HG03066 (cell line): ENCODE measurements around the gene LMO2.
A peak's percentile ranks its signal among the peaks of the same experiment; 100 is the strongest.
"Not testable (repeated sequence)": the region's sequence is repeated elsewhere in the genome, so short reads cannot be mapped to it uniquely, and the experiment has no call there.

Experiments
- ATAC-seq: cut with Tn5 transposase; IDR thresholded peaks from one replicate; pipeline ENCODE4 v1.9.1; 2021; ENCODE audit warnings: low read depth; ENCODE audit not compliant: unreplicated experiment

LMO2 gene

DNA sequence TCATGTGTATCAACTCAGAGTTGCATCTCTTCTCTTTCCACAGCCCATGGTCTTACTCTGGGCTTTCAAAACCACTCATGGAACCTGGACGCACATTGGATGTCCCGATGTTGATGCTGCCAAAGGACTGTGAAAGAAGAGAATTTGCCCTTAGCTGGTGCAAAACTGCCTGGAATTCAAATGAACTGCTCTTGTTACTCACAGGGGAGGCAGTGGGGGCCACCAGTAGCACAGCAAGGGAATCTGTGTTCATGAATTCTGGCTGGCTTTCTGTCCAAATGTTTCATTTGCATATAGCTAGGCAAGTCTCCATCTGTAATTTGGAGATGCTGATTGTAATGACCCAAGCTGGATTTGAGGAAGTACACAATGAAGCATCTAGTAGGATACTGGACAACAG, 24.9 kb downstream of the LMO2 start:
- ATAC-seq = no peak

- no peak for ATAC-seq
These were observed 27.4 kb downstream of the LMO2 start for GRCh38 chr11:33864479-33864878.

DNA sequence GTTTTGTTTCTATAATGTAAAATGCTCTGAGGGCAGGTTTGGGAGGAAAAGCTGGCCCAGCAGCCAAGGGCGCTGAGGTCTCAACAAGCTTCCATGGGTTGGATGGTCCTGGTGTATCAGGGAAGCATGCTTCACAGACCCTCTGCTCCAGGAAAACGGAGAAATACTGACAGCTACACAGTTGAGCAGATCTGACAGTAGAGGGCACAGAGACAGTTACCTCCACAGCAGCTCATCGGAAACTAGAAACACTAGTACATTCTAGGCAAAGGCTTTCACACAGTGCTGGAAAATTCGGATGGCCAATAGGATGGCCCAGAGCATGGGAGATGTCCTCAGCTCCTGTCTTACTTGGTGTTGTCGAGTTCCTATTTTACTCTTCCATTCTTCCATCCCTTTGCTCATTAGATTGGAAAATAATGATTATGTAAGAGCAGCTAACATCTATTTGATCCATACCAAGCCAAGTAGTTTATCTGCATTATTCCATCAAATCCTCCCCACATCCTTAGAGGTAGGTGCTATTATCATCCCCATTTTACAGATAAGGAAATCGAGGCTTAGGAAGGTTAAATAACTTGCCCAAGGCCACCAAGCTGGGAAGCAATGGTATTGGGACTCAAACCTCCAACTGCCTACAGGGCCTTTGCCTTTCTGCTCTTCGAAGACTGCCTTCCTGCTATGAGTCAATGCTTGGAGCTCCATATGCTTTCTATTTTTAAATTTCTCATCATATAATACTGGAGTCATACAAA, 28.3 kb downstream of the LMO2 start:
- ATAC-seq = no peak

DNA sequence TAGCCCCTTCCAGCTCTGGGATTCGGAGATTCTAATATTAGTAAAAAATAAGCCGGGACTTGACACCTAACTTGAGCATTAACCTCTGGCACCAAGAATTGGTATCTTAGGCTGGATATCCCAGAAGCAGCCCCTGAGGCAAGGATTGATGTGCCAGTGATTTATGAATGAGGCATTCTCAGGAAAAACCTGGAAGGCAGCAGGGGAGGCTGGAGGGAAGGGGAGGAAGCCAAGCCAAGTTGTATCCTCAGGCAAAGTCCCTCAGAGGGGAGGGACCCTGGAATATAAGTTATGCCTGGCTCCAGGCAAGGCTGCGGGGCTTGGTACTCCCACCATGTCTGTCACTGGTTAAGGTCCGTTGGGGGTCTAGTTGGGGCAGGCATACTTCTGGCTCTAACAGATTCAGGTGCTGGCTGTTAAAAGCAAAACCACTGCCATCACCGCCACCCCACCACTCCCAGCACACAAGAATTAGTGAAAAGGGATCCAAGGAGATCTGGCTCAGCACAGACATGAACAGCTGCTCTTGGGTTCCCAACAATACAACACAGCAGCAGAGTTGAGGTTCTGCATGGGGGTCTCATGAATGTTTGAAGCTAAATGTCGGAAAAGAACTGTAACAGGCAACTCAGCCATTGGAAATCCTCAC, 29.8 kb downstream of the LMO2 start:
- ATAC-seq = no peak

DNA sequence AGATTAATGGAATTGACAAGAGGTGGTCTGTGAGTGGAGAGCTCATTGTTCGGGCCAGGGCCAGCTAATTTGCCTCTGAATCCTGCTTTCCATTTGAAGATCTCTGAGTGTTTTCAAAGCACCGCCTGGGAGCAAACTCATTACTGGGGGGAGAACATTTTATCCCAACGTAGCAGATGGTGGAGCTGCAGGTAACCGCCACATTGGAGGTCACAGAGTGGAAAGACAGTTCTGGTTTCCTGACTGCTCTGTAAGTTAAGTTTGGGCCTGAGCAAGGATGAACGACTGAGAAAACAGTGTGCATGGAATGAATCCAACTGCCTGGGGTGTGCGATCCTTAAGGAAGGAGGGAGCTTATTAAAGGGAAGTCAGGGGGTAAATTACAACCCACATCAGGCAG, 30.5 kb downstream of the LMO2 start:
- ATAC-seq = no peak

- no peak for ATAC-seq
These were observed 30.9 kb downstream of the LMO2 start for GRCh38 chr11:33860926-33861325.

GRCh38 chr11:33859306-33859705, 32.6 kb downstream of the LMO2 start:
- ATAC-seq = no peak

GRCh38 chr11:33857933-33858371, 33.9 kb downstream of the LMO2 start:
- peak; percentile 58 for ATAC-seq

GRCh38 chr11:33855500-33855899, 36.4 kb downstream of the LMO2 start:
- ATAC-seq = no peak

- ATAC-seq = no peak
These were observed 43.0 kb downstream of the LMO2 start for GRCh38 chr11:33848717-33849390.

DNA sequence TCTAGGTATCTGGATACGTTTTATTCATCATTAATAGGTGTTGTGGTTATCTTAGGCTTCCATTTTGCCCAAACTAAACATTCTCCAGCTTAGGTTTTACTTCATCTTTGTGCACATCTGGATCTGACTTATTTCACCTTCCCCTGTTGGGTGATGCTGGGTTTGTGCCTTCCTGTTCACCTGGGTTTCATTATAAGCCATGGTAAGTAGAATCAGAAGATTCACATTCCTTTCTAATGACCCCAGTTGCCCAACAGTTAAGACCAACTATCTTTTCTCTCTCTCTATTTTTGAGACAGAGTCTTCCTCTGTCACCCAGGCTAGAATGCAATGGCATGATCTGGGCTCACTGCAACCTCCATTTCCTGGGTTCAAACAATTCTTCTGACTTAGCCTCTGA, 44.6 kb downstream of the LMO2 start:
- ATAC-seq = no peak

DNA sequence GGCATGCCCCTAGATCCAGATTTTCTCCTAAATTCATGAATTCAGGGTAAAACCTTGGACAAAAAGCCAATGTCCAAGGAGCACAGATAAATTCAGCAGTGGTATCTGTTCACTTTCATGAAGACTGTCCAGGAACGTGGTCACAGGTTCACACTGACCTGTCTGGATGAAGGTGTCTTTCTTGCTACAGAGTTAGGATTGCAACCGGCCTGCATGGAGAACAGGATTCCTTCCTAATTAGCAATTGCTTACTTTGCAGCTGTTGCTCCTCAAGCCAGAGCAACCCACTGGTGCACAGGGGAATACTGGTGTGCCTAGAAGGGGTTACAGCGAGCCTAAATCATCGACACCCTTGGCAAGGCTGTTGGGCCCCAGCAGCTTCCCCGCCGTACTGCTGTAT, 47.6 kb downstream of the LMO2 start:
- ATAC-seq = no peak

DNA sequence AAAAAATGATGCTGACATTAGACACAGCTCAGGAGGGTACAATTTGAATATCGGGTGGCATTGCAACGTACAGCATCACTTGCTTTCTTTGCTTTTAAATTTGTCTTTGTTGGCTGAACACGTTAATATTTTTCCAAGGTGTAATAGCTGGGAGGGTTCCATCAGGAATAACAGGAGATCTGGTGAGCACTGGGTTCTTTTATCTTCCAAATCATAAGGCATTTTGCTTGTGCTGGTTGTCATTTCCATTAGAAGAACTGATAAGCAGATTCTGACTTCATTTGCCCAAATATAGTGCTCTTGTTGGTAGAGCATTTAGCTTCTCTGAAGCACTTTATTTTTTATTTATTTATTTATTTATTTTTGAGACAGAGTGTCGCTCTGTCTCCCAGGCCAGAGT, 48.9 kb downstream of the LMO2 start:
- ATAC-seq = no peak

GRCh38 chr11:33842236-33842915, 49.5 kb downstream of the LMO2 start:
- no peak for ATAC-seq

DNA sequence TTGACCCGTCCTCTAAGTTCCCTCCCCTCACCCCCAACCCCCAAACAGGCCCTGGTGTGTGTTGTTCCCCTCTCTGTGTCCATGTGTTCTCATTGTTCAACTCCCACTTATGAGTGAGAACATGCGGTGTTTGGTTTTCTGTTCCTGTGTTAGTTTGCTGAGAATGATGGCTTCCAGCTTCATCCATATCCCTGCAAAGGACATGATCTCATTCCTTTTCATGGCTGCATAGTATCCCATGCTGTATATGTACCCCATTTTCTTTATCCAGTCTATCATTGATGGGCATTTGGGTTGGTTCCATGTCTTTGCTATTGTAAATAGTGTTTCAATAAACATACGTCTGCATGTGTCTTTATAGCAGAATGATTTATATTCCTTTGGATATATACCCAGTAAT, 53.6 kb downstream of the LMO2 start:
- ATAC-seq = not testable (repeated sequence)

DNA sequence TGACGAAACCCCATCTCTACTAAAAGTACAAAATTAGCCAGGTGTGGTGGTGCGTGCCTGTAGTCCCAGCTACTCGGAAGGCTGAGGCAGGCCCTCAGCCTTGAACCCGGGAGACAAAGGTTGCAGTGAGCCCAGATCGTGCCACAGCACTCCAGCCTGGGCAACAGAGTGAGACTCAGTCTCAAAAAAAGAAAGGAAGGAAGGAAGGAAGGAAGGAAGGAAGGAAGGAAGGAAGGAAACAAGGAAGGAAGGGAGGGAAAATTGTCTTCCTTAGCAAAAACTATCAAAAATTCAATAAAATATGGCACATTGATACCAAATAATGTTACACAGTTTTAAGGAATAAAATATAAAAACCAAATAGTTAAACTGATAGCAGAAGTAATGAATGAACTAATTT, 54.5 kb downstream of the LMO2 start:
- not testable (repeated sequence) for ATAC-seq

- ATAC-seq = no peak
These were observed 56.6 kb downstream of the LMO2 start for GRCh38 chr11:33835143-33835878.

DNA sequence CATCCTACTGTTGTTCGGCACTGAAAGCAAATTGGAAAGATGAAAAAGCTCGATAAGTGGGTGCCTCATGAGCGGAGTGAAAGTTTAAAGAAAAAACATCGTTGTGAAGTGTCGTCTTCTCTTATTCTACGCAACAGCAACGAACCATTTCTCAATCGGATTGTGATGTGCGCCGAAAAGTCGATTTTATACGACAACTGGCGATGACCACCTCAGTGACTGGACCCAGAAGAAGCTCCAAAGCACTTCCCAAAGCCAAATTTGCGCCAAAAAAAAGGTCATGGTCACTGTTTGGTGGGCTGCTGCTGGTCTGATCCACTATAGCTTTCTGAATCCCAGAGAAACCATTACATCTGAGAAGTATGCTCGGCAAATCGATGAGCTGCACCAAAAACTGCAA, 59.2 kb downstream of the LMO2 start:
- no peak for ATAC-seq

GRCh38 chr11:33830903-33831648, 60.8 kb downstream of the LMO2 start:
- ATAC-seq = no peak
